ENCODE measurements around the gene DTYMK.
A peak's percentile ranks its signal among the peaks of the same experiment; 100 is the strongest.
"Not testable (repeated sequence)": the region's sequence is repeated elsewhere in the genome, so short reads cannot be mapped to it uniquely, and the experiment has no call there.

DTYMK gene

GRCh38 chr2:241732513-241733186 is 46.0 kb upstream of the DTYMK start:
- TF ChIP-seq CTCF (IDR thresholded peaks at IDR 0.05; ENCODE audit: low read depth, low read length), result peak; percentile 28
- H3K4me3 ChIP-seq (ENCODE audit: low read depth, low read length), result not testable (repeated sequence)
- DNase-seq (ENCODE audit: low read depth), result peak; percentile 93

- peak; percentile 75 for DNase-seq (ENCODE audit: low read depth)
- TF ChIP-seq MAX (IDR thresholded peaks at IDR 0.05; ENCODE audit: low read depth, low read length) (no peak), POLR2A (IDR thresholded peaks at IDR 0.05; ENCODE audit: extremely low read depth, insufficient read length) (no peak), MYC (IDR thresholded peaks at IDR 0.05; ENCODE audit: low read depth, low read length) (peak; percentile 44), CTCF (IDR thresholded peaks at IDR 0.05; ENCODE audit: low read depth, low read length) (no peak)
- no peak overlapping the region for H3K4me3 ChIP-seq (ENCODE audit: low read depth, low read length)
Observed at GRCh38 chr2:241730671-241731293, 44.2 kb upstream of the DTYMK start.

- no peak overlapping the region for H3K4me3 ChIP-seq (ENCODE audit: low read depth, low read length)
Observed at GRCh38 chr2:241729868-241730267, 43.3 kb upstream of the DTYMK start.

GRCh38 chr2:241728627-241729026 is 42.0 kb upstream of the DTYMK start:
- no peak for DNase-seq (ENCODE audit: low read depth)
- no peak overlapping the region for H3K4me3 ChIP-seq (ENCODE audit: low read depth, low read length)
- TF ChIP-seq MAX (IDR thresholded peaks at IDR 0.05; ENCODE audit: low read depth, low read length) (no peak), CTCF (IDR thresholded peaks at IDR 0.05; ENCODE audit: low read depth, low read length) (no peak), MYC (IDR thresholded peaks at IDR 0.05; ENCODE audit: low read depth, low read length) (no peak), POLR2A (IDR thresholded peaks at IDR 0.05; ENCODE audit: extremely low read depth, insufficient read length) (no peak)

More at GRCh38 chr2:241729868-241730267, 43.3 kb upstream of the DTYMK start:
- no peak for DNase-seq (ENCODE audit: low read depth)
- TF ChIP-seq MYC (IDR thresholded peaks at IDR 0.05; ENCODE audit: low read depth, low read length), result no peak
- no peak for TF ChIP-seq MAX (IDR thresholded peaks at IDR 0.05; ENCODE audit: low read depth, low read length)
- no peak for TF ChIP-seq CTCF (IDR thresholded peaks at IDR 0.05; ENCODE audit: low read depth, low read length)

GRCh38 chr2:241728000-241728399 is 41.4 kb upstream of the DTYMK start:
- DNase-seq (ENCODE audit: low read depth), result no peak
- no peak overlapping the region for H3K4me3 ChIP-seq (ENCODE audit: low read depth, low read length)
- TF ChIP-seq MAX (IDR thresholded peaks at IDR 0.05; ENCODE audit: low read depth, low read length), result no peak
- no peak for TF ChIP-seq MYC (IDR thresholded peaks at IDR 0.05; ENCODE audit: low read depth, low read length)
- no peak for TF ChIP-seq POLR2A (IDR thresholded peaks at IDR 0.05; ENCODE audit: extremely low read depth, insufficient read length)
- no peak for TF ChIP-seq CTCF (IDR thresholded peaks at IDR 0.05; ENCODE audit: low read depth, low read length)

Data from NB4 (cell line).